Common myeloid progenitor, CD34-positive (primary cell): ENCODE data around the gene DNAJB5.

ENCODE experiments used
- CTCF ChIA-PET: fragments of 350-600 bp; sonication (Branson Sonifier 250); formaldehyde crosslinking; loops from one replicate; lab custom pipeline; 2021; ENCODE audit warnings: antibody characterized with exemption; lab: Charles Lee
- POLR2A ChIA-PET: fragments of 350-600 bp; sonication (Branson Sonifier 250); formaldehyde crosslinking; loops from one replicate; lab custom pipeline; 2021; ENCODE audit warnings: antibody characterized with exemption; lab: Charles Lee
- DNase-seq, 3 donors: peaks; one replicate each; pipeline versions ENCODE4 v3.0.0 to v3.0.0-alpha.2; 2013
- H3K27ac ChIP-seq, 2 experiments: 1 replicate in 1 of 2; 2 replicates in 1 of 2; pipeline ENCODE4 v1.7.0; 2013; ENCODE audit warnings: inconsistent platforms in 2 of 2, low read length in 2 of 2, mild to moderate bottlenecking in 2 of 2, low read depth in 1 of 2, moderate library complexity in 1 of 2; ENCODE audit not compliant: severe bottlenecking in 2 of 2, insufficient read depth in 1 of 2, poor library complexity in 1 of 2
- H3K27me3 ChIP-seq, 5 experiments: replicated peaks in 2 of 5; 1 replicate in 3 of 5; 2 replicates in 2 of 5; pipeline versions ENCODE4 v1.6.1 to v1.7.0; 2013; ENCODE audit warnings: low read length in 4 of 5, mild to moderate bottlenecking in 2 of 5, moderate library complexity in 2 of 5, inconsistent platforms in 1 of 5; ENCODE audit not compliant: insufficient read depth in 5 of 5, control insufficient read depth in 4 of 5
- H3K36me3 ChIP-seq, 4 experiments: 1 replicate in 2 of 4; 2 replicates in 2 of 4; pipeline versions ENCODE4 v1.6.1 to v1.7.0; 2013; ENCODE audit warnings: low read length in 3 of 4, control low read depth in 1 of 4, mild to moderate bottlenecking in 1 of 4; ENCODE audit not compliant: control insufficient read depth in 4 of 4, insufficient read depth in 4 of 4
- H3K4me1 ChIP-seq, 4 experiments: 1 replicate in 3 of 4; 2 replicates in 1 of 4; pipeline versions ENCODE4 v1.6.1 to v1.7.1; 2013; ENCODE audit warnings: low read length in 3 of 4, mild to moderate bottlenecking in 3 of 4, control low read depth in 1 of 4, inconsistent platforms in 1 of 4, moderate library complexity in 1 of 4; ENCODE audit not compliant: control insufficient read depth in 4 of 4, insufficient read depth in 4 of 4; ENCODE audit errors: control extremely low read depth in 1 of 4
- H3K4me3 ChIP-seq, 7 experiments: 1 replicate in 4 of 7; 2 replicates in 3 of 7; pipeline versions ENCODE4 v1.5.1 to v1.7.0; 2013; ENCODE audit warnings: mild to moderate bottlenecking in 7 of 7, low read length in 6 of 7, moderate library complexity in 6 of 7, inconsistent platforms in 2 of 7, low read depth in 2 of 7, control low read depth in 1 of 7; ENCODE audit not compliant: insufficient read depth in 4 of 7, control insufficient read depth in 1 of 7; ENCODE audit errors: extremely low read depth in 1 of 7
- H3K9me3 ChIP-seq, 5 experiments: 1 replicate in 4 of 5; 2 replicates in 1 of 5; pipeline versions ENCODE4 v1.6.1 to v1.7.1; 2013; ENCODE audit warnings: low read length in 4 of 5, mild to moderate bottlenecking in 2 of 5, inconsistent platforms in 1 of 5, low read depth in 1 of 5, moderate library complexity in 1 of 5; ENCODE audit not compliant: control insufficient read depth in 4 of 5, insufficient read depth in 2 of 5; ENCODE audit errors: control extremely low read depth in 1 of 5
- WGBS: methylation state at CpG from one replicate; pipeline ENCODE4 v1.1.5; 2013; ENCODE audit not compliant: insufficient coverage; 5-methylcytosine and 5-hydroxymethylcytosine counted together

The DNAJB5 gene

GRCh38 chr9:34957492-34958410 lies 31.8 kb upstream of the DNAJB5 start, which contains the start of gene PHF24:
Gene PHF24 (plus strand): TSS chr9:34958285. CDS start chr9:34971299, 13,014 bp downstream.
- Histone ChIP-seq H3K9me3 (no peaks in the 10 kb centered on the region), H3K27me3 (peaks cover 36 to 93% (median 50%) of the 10 kb centered on the region in 5 experiments), H3K27ac (no peak within 1 kb of the TSS), H3K4me1 (peaks cover 0 to 10% (median 4%) of the 10 kb centered on the region in 4 experiments), H3K36me3 (no peaks in the 10 kb centered on the region), H3K4me3 (peak within 1 kb of the TSS in 6 of 7 experiments; percentile 12 to 67 (median 50))
- POLR2A ChIA-PET: no interaction called here
- WGBS: under 1% methylated on average over 78 of the region's 116 CpGs
- CTCF ChIA-PET: interaction anchor here (1.5 kb wide), 1 partner anchor 14 kb away, joined by 3 read pairs; no protein-coding TSS in a partner anchor
- DNase-seq: peak; percentile 28 to 65 (median 52)

DNA sequence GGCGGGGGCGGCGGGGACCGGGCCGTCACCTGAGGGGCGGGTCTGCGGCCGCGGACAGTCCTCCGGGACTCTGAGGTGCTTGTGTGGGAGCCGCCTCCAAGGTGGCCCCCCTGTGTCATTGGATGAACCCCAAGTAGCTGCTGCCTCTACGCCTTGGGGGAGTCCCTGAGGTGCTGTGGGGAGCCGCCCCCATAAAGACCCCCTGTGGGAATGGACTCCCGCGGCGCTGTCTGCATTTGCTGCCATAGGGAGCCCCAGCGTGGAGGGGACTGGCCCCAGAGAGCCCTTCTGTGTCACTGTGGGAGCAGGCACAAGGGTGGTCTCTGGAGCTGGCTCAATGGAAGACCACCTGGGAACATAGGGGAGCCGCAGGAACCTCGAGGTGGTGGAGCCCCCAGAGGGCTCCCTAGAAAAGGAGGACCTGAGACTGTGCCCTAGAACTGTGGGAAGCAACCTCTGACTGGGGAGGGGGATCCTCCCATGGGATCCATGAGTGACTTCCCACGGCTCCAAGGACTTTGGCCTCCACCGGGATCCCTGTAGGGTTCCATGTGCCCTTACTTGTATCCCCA lies 31.0 kb upstream of the DNAJB5 start:
- WGBS: 10% methylated on average over 19 of the region's 21 CpGs
- Histone ChIP-seq H3K27ac (no peak overlapping the region), H3K27me3 (peaks cover 40 to 94% (median 49%) of the 10 kb centered on the region in 5 experiments), H3K9me3 (no peaks in the 10 kb centered on the region), H3K4me1 (peaks cover 0 to 10% (median 4%) of the 10 kb centered on the region in 4 experiments), H3K36me3 (no peaks in the 10 kb centered on the region), H3K4me3 (peak overlapping the region in 5 of 7 experiments; percentile 8 to 54 (median 48))
- ChIA-PET POLR2A (no interaction called here), CTCF (interaction anchor here (1.5 kb wide), 1 partner anchor 15 kb away, joined by 3 read pairs; no protein-coding TSS in a partner anchor)
- DNase-seq: no peak

- CTCF ChIA-PET: interaction anchor here (0.9 to 1.5 kb wide), 2 partner anchors 16 to 60 kb away, joined by 3 read pairs; no protein-coding TSS in a partner anchor
- Histone ChIP-seq H3K4me1 (peaks cover 0 to 10% (median 4%) of the 10 kb centered on the region in 4 experiments), H3K27me3 (peaks cover 39 to 94% (median 45%) of the 10 kb centered on the region in 5 experiments), H3K27ac (no peak overlapping the region), H3K9me3 (no peaks in the 10 kb centered on the region), H3K4me3 (no peak overlapping the region), H3K36me3 (no peaks in the 10 kb centered on the region)
- DNase-seq: no peak
- 90% methylated on average over 4 of the region's 4 CpGs for WGBS
- POLR2A ChIA-PET: no interaction called here
Measured at GRCh38 chr9:34959461-34959860, 30.1 kb upstream of the DNAJB5 start.

GRCh38 chr9:34961574-34962490 lies 27.7 kb upstream of the DNAJB5 start:
- Histone ChIP-seq H3K4me3 (no peak overlapping the region), H3K9me3 (no peaks in the 10 kb centered on the region), H3K4me1 (peaks cover 0 to 10% (median 4%) of the 10 kb centered on the region in 4 experiments), H3K27me3 (peaks cover 42 to 90% (median 51%) of the 10 kb centered on the region in 5 experiments), H3K27ac (no peak overlapping the region), H3K36me3 (no peaks in the 10 kb centered on the region)
- DNase-seq: no peak
- ChIA-PET POLR2A (no interaction called here), CTCF (interaction anchor here (0.7 to 1.7 kb wide), 5 partner anchors 11 to 173 kb away, joined by 3 to 6 read pairs (median 3); no protein-coding TSS in a partner anchor)
- 69% methylated on average over 5 of the region's 5 CpGs for WGBS

DNA sequence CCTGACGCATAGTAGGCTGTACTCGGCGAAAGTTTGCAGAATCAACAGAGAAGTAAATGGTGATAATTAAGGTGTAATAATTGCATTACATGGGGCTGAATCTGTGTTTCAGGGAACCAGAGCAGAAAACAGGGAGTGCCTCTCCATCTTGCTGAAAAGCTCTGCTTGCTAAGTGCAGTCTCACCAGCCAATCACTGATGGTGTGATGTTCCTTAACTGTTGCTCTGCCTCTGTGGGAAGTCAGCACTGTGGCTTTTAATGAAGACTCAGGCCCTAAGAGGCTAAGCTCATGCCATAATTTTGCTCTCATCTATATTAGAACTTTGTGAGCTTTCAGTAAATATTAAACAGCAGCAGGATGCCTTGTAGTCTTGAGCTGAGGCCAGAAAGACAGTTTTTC lies 27.0 kb upstream of the DNAJB5 start:
- no peaks in the 10 kb centered on the region for H3K36me3 ChIP-seq
- no peak for DNase-seq
- H3K27ac ChIP-seq: no peak overlapping the region
- H3K27me3 ChIP-seq: peaks cover 36 to 83% (median 50%) of the 10 kb centered on the region in 5 experiments
- no peaks in the 10 kb centered on the region for H3K9me3 ChIP-seq
- 100% methylated on average over 3 of the region's 3 CpGs for WGBS
- ChIA-PET POLR2A (no interaction called here), CTCF (interaction anchor here (0.7 to 1.7 kb wide), 5 partner anchors 10 to 173 kb away, joined by 3 to 6 read pairs (median 3); no protein-coding TSS in a partner anchor)
- H3K4me3 ChIP-seq: no peak overlapping the region
- H3K4me1 ChIP-seq: peaks cover 0 to 7% (median 2%) of the 10 kb centered on the region in 4 experiments

- H3K9me3 ChIP-seq: no peaks in the 10 kb centered on the region
- ChIA-PET CTCF (interaction anchor here (0.7 to 1.3 kb wide), 2 partner anchors 16 to 18 kb away, joined by 3 to 4 read pairs; no protein-coding TSS in a partner anchor), POLR2A (no interaction called here)
- no peak for DNase-seq
- no peak overlapping the region for H3K4me3 ChIP-seq
- H3K27ac ChIP-seq: no peak overlapping the region
- H3K27me3 ChIP-seq: peaks cover 34 to 78% (median 48%) of the 10 kb centered on the region in 5 experiments
- H3K36me3 ChIP-seq: no peaks in the 10 kb centered on the region
- 100% methylated on average over 1 of the region's 2 CpGs for WGBS
- peaks cover 0 to under 1% (median under 1%) of the 10 kb centered on the region in 4 experiments for H3K4me1 ChIP-seq
Measured at GRCh38 chr9:34963552-34963951, 26.0 kb upstream of the DNAJB5 start.
